ENCODE data around the gene STK4.

STK4 gene

DNA sequence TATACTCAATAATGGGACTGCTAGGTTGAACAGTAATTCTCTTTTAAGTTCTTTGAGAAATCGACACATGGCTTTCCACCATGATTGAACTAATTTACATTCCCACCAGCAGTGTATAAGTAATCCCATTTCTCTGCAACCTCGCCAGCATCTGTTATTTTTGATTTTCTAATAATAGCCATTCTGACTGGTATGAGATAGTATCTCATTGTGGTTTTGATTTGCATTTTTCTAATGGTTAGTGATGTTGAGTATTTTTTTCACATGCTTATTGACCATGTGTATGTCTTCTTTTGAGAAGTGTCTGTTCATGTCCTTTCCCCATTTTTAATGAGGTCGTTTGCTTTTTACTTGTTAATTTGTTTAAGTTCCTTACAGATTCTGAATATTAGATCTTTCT, 66.5 kb downstream of the STK4 start:
- DNase-seq = no peak

GRCh38 chr20:45034436-45034835, 68.1 kb downstream of the STK4 start:
- DNase-seq = no peak

DNA sequence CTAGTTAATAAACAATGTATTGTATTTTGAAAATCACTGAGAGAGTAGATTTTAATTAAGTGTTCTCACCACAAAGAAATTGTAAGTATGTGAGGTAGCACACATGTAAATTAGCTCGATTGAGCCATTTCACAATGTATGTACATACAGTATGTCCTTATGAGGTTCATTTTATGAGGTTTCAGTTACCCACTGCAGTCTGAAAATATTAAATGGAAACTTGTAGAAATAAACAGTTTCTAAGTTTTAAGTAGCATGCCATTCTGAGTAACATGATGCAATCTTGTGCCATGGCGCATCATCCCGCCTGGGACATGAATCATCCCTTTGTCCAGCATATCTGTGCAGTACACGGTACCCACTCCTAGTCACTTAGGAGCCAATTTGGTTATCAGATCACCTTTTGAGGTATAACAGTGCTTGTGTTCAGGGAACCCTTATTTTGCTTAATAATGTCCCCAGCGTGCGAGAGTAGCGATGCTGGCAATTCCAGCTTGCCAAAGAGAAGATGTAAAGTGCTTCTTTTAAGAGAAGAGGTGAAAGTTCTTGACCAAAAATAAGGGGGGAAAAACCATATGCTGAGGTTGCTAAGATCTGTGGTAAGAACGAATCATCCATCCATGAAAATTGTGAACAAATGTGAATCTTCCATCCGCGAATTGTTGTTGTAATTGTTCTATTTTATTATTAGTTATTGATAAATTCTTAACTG, 69.9 kb downstream of the STK4 start:
- no peak for DNase-seq

- no peak for DNase-seq
These were observed 70.7 kb downstream of the STK4 start for GRCh38 chr20:45037050-45037449.

GRCh38 chr20:45037635-45038034, 71.3 kb downstream of the STK4 start:
- no peak for DNase-seq

GRCh38 chr20:45038745-45039474, 72.6 kb downstream of the STK4 start:
- no peak for DNase-seq

- DNase-seq = no peak
These were observed 73.1 kb downstream of the STK4 start for GRCh38 chr20:45039475-45039820.

GRCh38 chr20:45041464-45042337, 75.4 kb downstream of the STK4 start:
- DNase-seq = no peak

- no peak for DNase-seq
These were observed 76.7 kb downstream of the STK4 start for GRCh38 chr20:45042978-45043377.

- peak; percentile 47 to 74 for DNase-seq
These were observed 77.8 kb downstream of the STK4 start for GRCh38 chr20:45044084-45044573.

DNA sequence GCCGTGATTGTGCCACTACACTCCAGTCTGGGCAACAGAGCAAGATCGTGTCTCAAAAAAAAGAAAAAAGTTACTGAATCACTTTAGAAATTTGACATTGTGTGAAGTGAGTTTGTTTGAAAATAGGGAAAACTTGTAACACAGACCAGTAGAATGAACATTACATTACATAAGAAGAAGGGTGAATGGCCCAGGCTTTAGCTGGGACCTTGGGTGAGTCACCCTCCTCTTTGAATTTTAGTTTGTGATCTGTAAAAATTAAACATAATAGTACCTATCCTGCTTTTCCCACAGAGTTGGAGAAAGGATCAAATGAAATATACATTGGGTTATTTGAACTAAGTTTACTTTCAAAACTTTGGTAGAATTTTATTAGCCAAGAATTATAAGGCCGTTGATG, 78.3 kb downstream of the STK4 start:
- no peak for DNase-seq

DNA sequence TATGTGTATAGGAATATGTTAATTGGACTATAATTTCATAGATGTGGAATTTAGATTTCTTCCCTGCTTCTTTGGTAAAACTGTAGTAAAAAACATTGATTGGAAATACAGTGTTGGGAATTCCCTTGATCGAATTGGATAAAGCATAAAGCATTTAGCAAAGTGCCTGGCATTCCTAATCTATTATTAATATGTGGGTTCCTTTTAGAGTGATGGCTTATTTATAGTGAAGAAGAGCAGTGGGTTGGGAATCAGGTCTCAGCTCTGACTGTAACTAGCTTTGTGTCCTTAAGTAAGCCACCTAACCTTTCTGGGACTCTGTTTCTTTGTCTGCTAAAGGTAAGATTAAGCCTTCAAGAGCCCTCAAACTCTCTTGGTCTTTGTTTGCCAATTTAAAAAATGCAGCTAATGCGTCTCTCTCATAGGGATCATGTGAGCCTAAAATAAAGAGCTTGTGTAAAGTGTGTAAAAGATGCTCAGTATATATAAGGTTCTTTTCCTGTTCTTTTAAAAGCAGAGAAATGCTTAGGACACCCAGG, 81.3 kb downstream of the STK4 start:
- no peak for DNase-seq

GRCh38 chr20:45049438-45049837, 83.1 kb downstream of the STK4 start:
- no peak for DNase-seq

- no peak for DNase-seq
These were observed 83.7 kb downstream of the STK4 start for GRCh38 chr20:45049904-45050471.

- no peak for DNase-seq
These were observed 85.1 kb downstream of the STK4 start for GRCh38 chr20:45051204-45052060.

DNA sequence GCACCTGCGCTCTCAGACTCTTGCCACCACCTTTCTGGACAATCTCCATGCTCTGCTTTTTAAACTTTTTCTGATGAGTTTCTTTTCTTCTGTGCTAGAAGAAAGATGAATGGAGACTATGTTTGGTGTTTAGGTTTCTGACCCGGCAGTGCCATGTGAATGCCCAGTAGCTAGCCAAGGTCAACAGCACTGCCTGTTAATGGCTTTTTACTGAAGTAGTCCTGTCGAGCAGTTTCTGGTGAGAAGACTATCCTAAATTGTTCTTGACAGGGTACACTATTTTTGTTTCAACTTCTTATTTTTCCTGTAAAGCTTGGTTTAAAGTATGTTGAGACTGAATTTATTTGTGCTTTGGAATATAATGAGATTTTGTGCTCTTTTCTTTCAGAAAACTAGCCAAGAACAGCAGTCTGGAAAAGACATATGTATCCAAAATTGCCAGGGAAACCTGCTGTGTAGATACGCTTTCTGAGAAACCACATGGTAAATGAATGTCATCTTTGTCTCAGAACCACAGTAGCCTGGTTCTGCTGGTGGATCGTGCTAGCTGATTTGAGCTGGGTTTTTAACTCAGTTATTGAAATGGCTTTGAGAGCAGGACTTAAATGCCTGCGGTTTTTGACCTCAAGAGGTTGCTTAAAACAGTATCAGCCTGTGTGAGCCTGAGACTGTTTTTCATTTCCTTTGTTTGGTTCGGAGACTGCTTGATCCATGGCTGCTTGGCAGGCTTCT, 86.6 kb downstream of the STK4 start:
- DNase-seq = peak in 1 of 2 donors; percentile 22

GRCh38 chr20:45053430-45054351, 87.4 kb downstream of the STK4 start:
- DNase-seq = no peak

DNA sequence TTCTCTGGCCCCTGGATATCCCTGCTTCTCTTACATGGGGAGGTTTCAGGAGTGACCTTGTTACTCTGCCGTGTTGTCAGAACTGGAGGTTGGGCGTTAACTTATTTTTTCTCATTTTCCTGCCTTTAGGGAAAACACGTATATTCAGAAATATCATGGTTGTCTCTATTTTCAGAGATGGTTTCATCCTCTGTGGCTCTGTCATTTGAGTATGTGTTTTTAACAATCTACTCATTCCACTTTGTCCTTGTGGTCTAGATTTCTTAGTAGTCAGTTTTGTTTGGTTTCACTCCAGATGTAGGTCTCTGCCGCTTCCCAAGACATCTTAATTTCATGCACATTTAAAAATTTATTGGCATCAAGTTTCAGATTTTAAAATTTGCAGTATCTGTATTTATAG, 88.7 kb downstream of the STK4 start:
- DNase-seq = no peak

DNA sequence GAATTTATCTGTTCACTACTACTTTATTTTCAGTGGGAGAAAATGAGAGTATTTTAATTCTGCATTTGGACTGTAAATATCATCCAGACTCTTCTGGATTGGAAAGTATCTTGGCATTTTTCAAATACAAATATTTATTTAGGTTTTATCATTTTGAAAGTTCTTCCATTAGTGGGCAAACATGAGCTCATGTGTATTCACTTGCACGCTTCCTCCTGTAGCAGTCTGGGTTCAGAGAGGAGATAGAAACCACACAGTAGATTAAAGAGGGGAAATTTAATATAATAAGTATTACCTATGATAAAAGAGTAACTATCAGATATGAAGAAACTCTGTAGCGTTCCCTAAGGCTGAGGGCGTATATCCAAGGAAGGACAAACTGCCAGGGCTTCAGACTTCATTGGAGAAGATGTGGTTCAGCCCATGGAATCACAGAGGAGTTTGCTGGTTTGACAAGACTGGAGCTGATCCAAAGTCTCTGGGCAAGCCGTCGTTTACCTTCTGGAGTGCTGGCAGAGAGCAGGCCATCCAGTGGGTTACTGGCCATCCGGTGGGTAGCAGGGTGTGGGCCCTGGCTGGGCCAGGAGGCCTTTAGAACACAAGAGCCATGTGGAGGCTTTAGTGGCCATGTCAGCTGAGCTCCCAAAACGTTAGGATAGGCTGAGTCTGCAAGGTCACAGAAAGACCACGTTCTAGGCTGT, 90.3 kb downstream of the STK4 start:
- no peak for DNase-seq
